OCI-LY7 (cell line): ENCODE data around the gene TNFAIP8L1. TPM values are rescaled to one million over a fixed set of nuclear protein-coding genes. Genes with fewer than 3 reads are reported as not detected.

Experiments
- BruUV-seq: library from RNA; stranded (reverse); fragments of 400-500 nt; replicated peaks from 2 replicates; lab custom pipeline; 2021; lab: Mats Ljungman, UMichigan
- CTCF ChIA-PET: fragments of 300-600 bp; sonication (Branson Sonifier 250); formaldehyde crosslinking; loops from one replicate; lab custom pipeline; 2022; ENCODE audit warnings: antibody characterized with exemption; ENCODE audit not compliant: unreplicated experiment; lab: Charles Lee
- POLR2A ChIA-PET: fragments of 300-600 bp; sonication (Branson Sonifier 250); formaldehyde crosslinking; loops from one replicate; lab custom pipeline; 2022; ENCODE audit warnings: antibody characterized with exemption; lab: Charles Lee
- DNase-seq: peaks from one replicate; pipeline ENCODE4 v3.0.0-alpha.2; 2015; ENCODE audit warnings: low spot score
- H2AFZ ChIP-seq: fragments of 200-600 bp; sonication (generic), shearing (Covaris generic); 2 replicates; pipeline ENCODE4 v1.6.1; 2014; ENCODE audit warnings: mild to moderate bottlenecking, antibody characterized with exemption, low read length, moderate library complexity
- H3K27ac ChIP-seq: fragments of 200-600 bp; sonication (generic); 2 replicates; pipeline ENCODE4 v1.5.1; 2014; ENCODE audit warnings: mixed run types, low read depth, mild to moderate bottlenecking, moderate library complexity, low read length, inconsistent platforms; ENCODE audit not compliant: poor library complexity, severe bottlenecking
- H3K36me3 ChIP-seq: fragments of 200-600 bp; sonication (generic); 2 replicates; pipeline ENCODE4 v1.6.1; 2014; ENCODE audit warnings: mild to moderate bottlenecking, antibody characterized with exemption, low read length, moderate library complexity, mixed read lengths; ENCODE audit not compliant: insufficient read depth
- H3K4me1 ChIP-seq: fragments of 200-600 bp; sonication (generic); 2 replicates; pipeline ENCODE4 v1.5.1; 2014; ENCODE audit warnings: mild to moderate bottlenecking, low read length; ENCODE audit not compliant: insufficient read depth, poor library complexity, severe bottlenecking
- H3K4me2 ChIP-seq: fragments of 200-600 bp; sonication (generic); 2 replicates; pipeline ENCODE4 v1.6.1; 2014; ENCODE audit warnings: mild to moderate bottlenecking, low read length
- H3K4me3 ChIP-seq: fragments of 200-600 bp; sonication (generic); 2 replicates; pipeline ENCODE4 v1.5.1; 2014; ENCODE audit warnings: mild to moderate bottlenecking, low read depth, low read length; ENCODE audit not compliant: poor library complexity, severe bottlenecking
- H3K79me2 ChIP-seq: fragments of 200-600 bp; sonication (generic); 2 replicates; pipeline ENCODE4 v1.6.1; 2016; ENCODE audit warnings: low read depth, mild to moderate bottlenecking, low read length, moderate library complexity, mixed read lengths; ENCODE audit not compliant: insufficient read depth
- H3K9me2 ChIP-seq: fragments of 200-600 bp; sonication (generic); 2 replicates; pipeline ENCODE4 v1.6.1; 2016; ENCODE audit warnings: mild to moderate bottlenecking, low read length, mixed read lengths; ENCODE audit not compliant: insufficient read depth
- H3K9me3 ChIP-seq: fragments of 200-600 bp; sonication (generic); 2 replicates; pipeline ENCODE4 v1.6.1; 2014; ENCODE audit warnings: mild to moderate bottlenecking, mixed run types, low read length, mixed read lengths
- H4K20me1 ChIP-seq: fragments of 200-600 bp; sonication (generic); 2 replicates; pipeline ENCODE4 v1.6.1; 2014; ENCODE audit warnings: mild to moderate bottlenecking, antibody characterized with exemption, low read length, moderate library complexity, mixed read lengths; ENCODE audit not compliant: insufficient read depth
- EZH2phosphoT487 ChIP-seq: fragments of 200-600 bp; sonication (generic); IDR thresholded peaks from 2 replicates; pipeline ENCODE4 v1.6.1; 2018; ENCODE audit warnings: low read depth, borderline replicate concordance, mild to moderate bottlenecking, mixed run types, antibody characterized with exemption, low read length, moderate library complexity, mixed read lengths
- intact Hi-C: fragments of 100-400 bp; cut with micrococcal nuclease; formaldehyde crosslinking; loops from one replicate; pipeline ENCODE4 v1.10.0; 2022; ENCODE audit not compliant: unreplicated experiment
- total RNA-seq, 2 experiments: library from RNA; depleted of rRNA in 1 of 2; stranded (reverse); fragments of >200 nt in 1 of 2; shearing (Covaris generic) in 1 of 2; gene quantifications; 2 replicates each; pipeline ENCODE4 v1.2.3, GENCODE V29; 2014 to 2022
- TF ChIP-seq, protein P1 (sequence below): fragments of 200-600 bp; sonication (generic); conservative IDR thresholded peaks from 2 replicates; pipeline ENCODE4 v1.5.1; 2014; ENCODE audit warnings: mild to moderate bottlenecking, antibody characterized with exemption, low read length, moderate library complexity, mixed read lengths

Gene TNFAIP8L1
- total RNA-seq, 2 experiments from 2014 or later, result 9.0 to 22.7 TPM

DNA sequence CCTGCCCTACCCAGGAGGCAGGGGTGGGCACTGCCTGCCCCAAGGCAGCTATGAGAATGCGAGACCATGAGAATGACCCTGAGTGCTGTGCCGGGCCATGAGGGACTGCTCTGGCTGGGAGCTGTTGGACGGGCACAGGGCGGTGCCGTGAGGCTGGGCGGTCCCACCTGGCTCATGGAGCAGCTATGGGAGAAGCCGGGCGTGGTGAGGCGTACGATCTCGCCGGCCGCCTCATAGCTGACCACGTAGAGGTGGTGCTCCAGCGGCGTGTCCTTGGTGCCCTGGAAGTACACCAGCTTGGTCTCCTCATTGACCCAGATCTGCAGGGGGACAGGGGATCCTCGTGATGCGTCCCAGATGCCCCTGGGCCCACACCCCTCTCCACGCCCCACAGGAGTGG lies 50.1 kb downstream of the TNFAIP8L1 start:
- intact Hi-C loops, result no loop called here
- Histone ChIP-seq H4K20me1 (no peaks in the 10 kb centered on the region), H3K4me1 (no peaks in the 10 kb centered on the region), H3K9me2 (no peaks in the 10 kb centered on the region), H3K9me3 (no peaks in the 10 kb centered on the region), H3K79me2 (no peaks in the 10 kb centered on the region), H3K27ac (no peak overlapping the region), H2AFZ (no peak overlapping the region), H3K4me3 (no peak overlapping the region), H3K4me2 (no peak overlapping the region), H3K36me3 (peaks cover 63% of the 10 kb centered on the region)
- DNase-seq, result no peak
- ChIA-PET POLR2A (no interaction called here), CTCF (no interaction called here)
- TF ChIP-seq, protein P1, sequence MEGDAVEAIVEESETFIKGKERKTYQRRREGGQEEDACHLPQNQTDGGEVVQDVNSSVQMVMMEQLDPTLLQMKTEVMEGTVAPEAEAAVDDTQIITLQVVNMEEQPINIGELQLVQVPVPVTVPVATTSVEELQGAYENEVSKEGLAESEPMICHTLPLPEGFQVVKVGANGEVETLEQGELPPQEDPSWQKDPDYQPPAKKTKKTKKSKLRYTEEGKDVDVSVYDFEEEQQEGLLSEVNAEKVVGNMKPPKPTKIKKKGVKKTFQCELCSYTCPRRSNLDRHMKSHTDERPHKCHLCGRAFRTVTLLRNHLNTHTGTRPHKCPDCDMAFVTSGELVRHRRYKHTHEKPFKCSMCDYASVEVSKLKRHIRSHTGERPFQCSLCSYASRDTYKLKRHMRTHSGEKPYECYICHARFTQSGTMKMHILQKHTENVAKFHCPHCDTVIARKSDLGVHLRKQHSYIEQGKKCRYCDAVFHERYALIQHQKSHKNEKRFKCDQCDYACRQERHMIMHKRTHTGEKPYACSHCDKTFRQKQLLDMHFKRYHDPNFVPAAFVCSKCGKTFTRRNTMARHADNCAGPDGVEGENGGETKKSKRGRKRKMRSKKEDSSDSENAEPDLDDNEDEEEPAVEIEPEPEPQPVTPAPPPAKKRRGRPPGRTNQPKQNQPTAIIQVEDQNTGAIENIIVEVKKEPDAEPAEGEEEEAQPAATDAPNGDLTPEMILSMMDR, result no peak
- no peak for TF ChIP-seq EZH2phosphoT487
- no TSS peak for BruUV-seq

DNA sequence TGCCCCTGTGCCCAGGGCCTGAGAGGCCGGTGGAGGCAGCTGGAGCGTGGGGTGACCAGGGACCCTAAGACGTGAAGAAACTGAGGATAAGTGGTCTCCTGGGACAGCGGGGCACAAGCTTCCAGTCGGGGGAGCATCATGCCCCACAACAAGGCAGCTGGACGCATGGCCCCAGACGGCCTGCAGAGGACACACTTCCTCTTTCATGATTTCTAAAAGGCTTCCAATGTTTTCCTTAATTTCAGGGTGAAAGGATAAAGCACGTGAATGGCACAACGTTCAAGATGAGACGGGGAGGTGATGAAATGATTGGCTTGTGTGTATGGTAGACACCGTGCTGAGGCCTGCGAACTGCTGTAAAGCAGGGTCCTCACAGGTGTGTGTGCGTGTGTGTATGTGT lies 51.0 kb downstream of the TNFAIP8L1 start:
- Histone ChIP-seq H3K4me2 (no peak overlapping the region), H2AFZ (no peak overlapping the region), H3K36me3 (peaks cover 69% of the 10 kb centered on the region), H3K4me1 (no peaks in the 10 kb centered on the region), H3K4me3 (no peak overlapping the region), H3K9me3 (no peaks in the 10 kb centered on the region), H4K20me1 (no peaks in the 10 kb centered on the region), H3K27ac (no peak overlapping the region), H3K79me2 (no peaks in the 10 kb centered on the region), H3K9me2 (no peaks in the 10 kb centered on the region)
- no peak for TF ChIP-seq EZH2phosphoT487
- TF ChIP-seq, protein P1, result no peak
- POLR2A ChIA-PET, result no interaction called here
- BruUV-seq, result no TSS peak
- CTCF ChIA-PET, result interaction anchor here (0.6 kb wide), 1 partner anchor 41 kb away, joined by 3 read pairs; no protein-coding TSS in a partner anchor
- DNase-seq, result no peak
- intact Hi-C loops, result no loop called here

DNA sequence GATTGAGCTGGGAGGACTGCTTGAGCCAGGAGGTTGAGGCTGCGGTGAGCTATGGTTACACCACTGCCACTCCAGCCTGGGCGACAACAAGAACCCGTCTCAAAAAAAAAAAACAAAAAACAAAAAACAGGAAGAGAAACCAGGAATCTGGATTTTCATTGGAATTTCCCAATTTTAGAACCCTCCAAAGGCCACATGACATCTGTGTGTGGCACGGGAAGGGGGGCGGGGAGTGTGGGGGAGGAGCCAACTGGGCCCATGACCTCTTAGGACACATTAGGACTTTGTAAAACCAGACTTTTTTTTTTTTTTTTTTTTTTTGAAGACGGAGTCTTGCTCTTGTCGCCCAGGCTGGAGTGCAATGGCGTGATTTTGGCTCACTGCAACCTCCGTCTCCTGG lies 52.1 kb downstream of the TNFAIP8L1 start:
- TF ChIP-seq, protein P1, result no peak
- no peak for TF ChIP-seq EZH2phosphoT487
- ChIA-PET POLR2A (no interaction called here), CTCF (no interaction called here)
- Histone ChIP-seq H3K79me2 (no peaks in the 10 kb centered on the region), H3K36me3 (peaks cover 78% of the 10 kb centered on the region), H4K20me1 (no peaks in the 10 kb centered on the region), H3K4me2 (no peak overlapping the region), H3K4me1 (no peaks in the 10 kb centered on the region), H2AFZ (no peak overlapping the region), H3K9me3 (no peaks in the 10 kb centered on the region), H3K9me2 (no peaks in the 10 kb centered on the region), H3K27ac (no peak overlapping the region), H3K4me3 (no peak overlapping the region)
- no TSS peak for BruUV-seq
- intact Hi-C loops, result no loop called here
- DNase-seq, result no peak
